Fibroblast of lung (primary cell): ENCODE data around the gene HLA-A. TPM values are rescaled to one million over a fixed set of nuclear protein-coding genes. Genes with fewer than 3 reads are reported as not detected.

ENCODE experiments used
- DNase-seq, 2 donors: peaks; one replicate each; pipeline versions ENCODE4 v3.0.0 to v3.0.0-alpha.2; 2010; ENCODE audit warnings: low read depth in 2 of 2
- H2AFZ ChIP-seq: 2 replicates; pipeline ENCODE4 v1.5.1; 2012; ENCODE audit warnings: low read length, control low read depth, inconsistent platforms
- H3K27ac ChIP-seq: 2 replicates; pipeline ENCODE4 v1.5.1; 2011; ENCODE audit warnings: low read length, control low read depth; ENCODE audit not compliant: insufficient read depth
- H3K27me3 ChIP-seq: 2 replicates; pipeline ENCODE4 v1.5.1; 2011; ENCODE audit warnings: mild to moderate bottlenecking, low read length; ENCODE audit not compliant: control insufficient read depth, insufficient read depth
- H3K36me3 ChIP-seq: 2 replicates; pipeline ENCODE4 v1.5.1; 2011; ENCODE audit warnings: low read length; ENCODE audit not compliant: control insufficient read depth, insufficient read depth
- H3K4me1 ChIP-seq: 2 replicates; pipeline ENCODE4 v1.5.1; 2011; ENCODE audit warnings: low read length; ENCODE audit not compliant: control insufficient read depth, insufficient read depth; ENCODE audit errors: extremely low read depth
- H3K4me2 ChIP-seq: 2 replicates; pipeline ENCODE4 v1.5.1; 2011; ENCODE audit warnings: low read length, control low read depth; ENCODE audit not compliant: insufficient read depth; ENCODE audit errors: extremely low read depth
- H3K4me3 ChIP-seq, 4 experiments: fragments of 200-600 bp in 1 of 4; sonication (generic) in 1 of 4; replicated peaks in 1 of 4; 2 replicates each; pipeline ENCODE4 v1.5.1; 2011 to 2016; ENCODE audit warnings: low read length in 4 of 4, low read depth in 3 of 4, mild to moderate bottlenecking in 3 of 4, control low read depth in 2 of 4, inconsistent platforms in 1 of 4, mixed read lengths in 1 of 4; ENCODE audit not compliant: insufficient read depth in 1 of 4; ENCODE audit errors: control extremely low read depth in 1 of 4
- H3K79me2 ChIP-seq: 2 replicates; pipeline ENCODE4 v1.5.1; 2012; ENCODE audit warnings: mild to moderate bottlenecking, low read length, inconsistent platforms; ENCODE audit not compliant: control insufficient read depth, insufficient read depth
- H3K9ac ChIP-seq: 2 replicates; pipeline ENCODE4 v1.5.1; 2011; ENCODE audit warnings: mild to moderate bottlenecking, low read length, control low read depth; ENCODE audit not compliant: insufficient read depth
- H3K9me3 ChIP-seq: 2 replicates; pipeline ENCODE4 v1.5.1; 2012; ENCODE audit warnings: low read depth, low read length; ENCODE audit not compliant: control insufficient read depth, insufficient read depth
- H4K20me1 ChIP-seq: 2 replicates; pipeline ENCODE4 v1.5.1; 2011; ENCODE audit warnings: low read length; ENCODE audit not compliant: control insufficient read depth, insufficient read depth; ENCODE audit errors: extremely low read depth
- CTCF ChIP-seq, 2 donors: IDR thresholded peaks in 1 of 2; conservative IDR thresholded peaks in 1 of 2; 1 replicate in 1 of 2; 2 replicates in 1 of 2; pipeline ENCODE4 v1.5.1; 2011 to 2012; ENCODE audit warnings: low read length in 2 of 2, control low read depth in 1 of 2, inconsistent platforms in 1 of 2, low read depth in 1 of 2, mild to moderate bottlenecking in 1 of 2
- EZH2 ChIP-seq: IDR thresholded peaks from 2 replicates; pipeline ENCODE4 v1.5.1; 2012; ENCODE audit warnings: low read length, control low read depth, mild to moderate bottlenecking; ENCODE audit errors: missing control alignments
- polyA plus RNA-seq, 2 donors: library from polyadenylated mRNA; depleted of rRNA in 1 of 2; stranded (reverse) in 1 of 2; unstranded in 1 of 2; fragments of >200 nt; gene quantifications; 2 replicates each; pipeline ENCODE4 v1.2.1, GENCODE V29; 2011 to 2012; ENCODE audit warnings: missing spikeins in 1 of 2
- total RNA-seq: library from RNA; depleted of rRNA; stranded (reverse); fragments of >200 nt; gene quantifications from 2 replicates; pipeline ENCODE4 v1.2.1, GENCODE V29; 2014

Gene HLA-A
- total and polyA plus RNA-seq, 2 donors (not counting 1 experiment from before 2014, with no cell fraction given) = 272 to 666 TPM

- no peak overlapping the region for H3K27ac ChIP-seq
- H3K9me3 ChIP-seq = no peaks in the 10 kb centered on the region
- no peak overlapping the region for H3K4me3 ChIP-seq
- H2AFZ ChIP-seq = no peak overlapping the region
- no peaks in the 10 kb centered on the region for H4K20me1 ChIP-seq
- TF ChIP-seq CTCF (conservative IDR thresholded peaks at IDR 0.05 in 1 of 2, IDR thresholded peaks at IDR 0.05 in 1 of 2; ENCODE audit: low read depth in 1 of 2, low read length in 2 of 2) (no peak), EZH2 (no peak)
- no peak overlapping the region for H3K9ac ChIP-seq
- no peak overlapping the region for H3K4me2 ChIP-seq
- H3K79me2 ChIP-seq = no peaks in the 10 kb centered on the region
- no peak for DNase-seq
- no peaks in the 10 kb centered on the region for H3K36me3 ChIP-seq
- peaks cover 3% of the 10 kb centered on the region for H3K27me3 ChIP-seq
- H3K4me1 ChIP-seq = no peaks in the 10 kb centered on the region
Measured at GRCh38 chr6:29905286-29905685, 37.0 kb upstream of the HLA-A start.

- TF ChIP-seq EZH2 (no peak), CTCF (conservative IDR thresholded peaks at IDR 0.05 in 1 of 2, IDR thresholded peaks at IDR 0.05 in 1 of 2; ENCODE audit: low read depth in 1 of 2, low read length in 2 of 2) (no peak)
- Histone ChIP-seq H4K20me1 (no peaks in the 10 kb centered on the region), H3K4me1 (no peaks in the 10 kb centered on the region), H3K9ac (no peak overlapping the region), H3K27ac (no peak overlapping the region), H3K9me3 (no peaks in the 10 kb centered on the region), H3K36me3 (no peaks in the 10 kb centered on the region), H3K4me2 (no peak overlapping the region), H3K27me3 (no peaks in the 10 kb centered on the region), H3K79me2 (no peaks in the 10 kb centered on the region), H2AFZ (no peak overlapping the region), H3K4me3 (no peak overlapping the region)
- no peak for DNase-seq
Measured at GRCh38 chr6:29907637-29908340, 34.5 kb upstream of the HLA-A start.

GRCh38 chr6:29908341-29908662 lies 34.0 kb upstream of the HLA-A start:
- TF ChIP-seq CTCF (conservative IDR thresholded peaks at IDR 0.05 in 1 of 2, IDR thresholded peaks at IDR 0.05 in 1 of 2; ENCODE audit: low read depth in 1 of 2, low read length in 2 of 2) (no peak), EZH2 (no peak)
- no peaks in the 10 kb centered on the region for H3K36me3 ChIP-seq
- no peak for DNase-seq
- H3K79me2 ChIP-seq = no peaks in the 10 kb centered on the region
- H3K9ac ChIP-seq = no peak overlapping the region
- no peaks in the 10 kb centered on the region for H3K27me3 ChIP-seq
- H3K4me2 ChIP-seq = no peak overlapping the region
- H2AFZ ChIP-seq = no peak overlapping the region
- no peaks in the 10 kb centered on the region for H4K20me1 ChIP-seq
- H3K4me3 ChIP-seq = no peak overlapping the region
- H3K4me1 ChIP-seq = no peaks in the 10 kb centered on the region
- H3K27ac ChIP-seq = no peak overlapping the region
- no peaks in the 10 kb centered on the region for H3K9me3 ChIP-seq
